HG03025 (cell line): ENCODE results near the gene KIAA1328.
"Not testable (repeated sequence)": the region's sequence is repeated elsewhere in the genome, so short reads cannot be mapped to it uniquely, and the experiment has no call there.

Source experiments
- ATAC-seq: cut with Tn5 transposase; IDR thresholded peaks from one replicate; pipeline ENCODE4 v1.9.1; 2021; ENCODE audit warnings: mild to moderate bottlenecking, moderate library complexity; ENCODE audit not compliant: unreplicated experiment, low FRiP score

KIAA1328 gene

GRCh38 chr18:36873826-36874225 is 44.9 kb downstream of the KIAA1328 start:
- not testable (repeated sequence) for ATAC-seq

- not testable (repeated sequence) for ATAC-seq
Observed at GRCh38 chr18:36879796-36880195, 50.9 kb downstream of the KIAA1328 start.

GRCh38 chr18:36885981-36886380 is 57.1 kb downstream of the KIAA1328 start:
- no peak for ATAC-seq

GRCh38 chr18:36887114-36887513 is 58.2 kb downstream of the KIAA1328 start:
- no peak for ATAC-seq

GRCh38 chr18:36887864-36888263 is 58.9 kb downstream of the KIAA1328 start:
- ATAC-seq, result no peak

- ATAC-seq, result no peak
Observed at GRCh38 chr18:36888778-36889177, 59.9 kb downstream of the KIAA1328 start.

GRCh38 chr18:36889321-36889720 is 60.4 kb downstream of the KIAA1328 start:
- no peak for ATAC-seq

- ATAC-seq, result no peak
Observed at GRCh38 chr18:36889742-36890141, 60.8 kb downstream of the KIAA1328 start.

GRCh38 chr18:36890598-36890997 is 61.7 kb downstream of the KIAA1328 start:
- ATAC-seq, result no peak

- no peak for ATAC-seq
Observed at GRCh38 chr18:36893227-36893626, 64.3 kb downstream of the KIAA1328 start.

GRCh38 chr18:36895606-36896005 is 66.7 kb downstream of the KIAA1328 start:
- no peak for ATAC-seq

- no peak for ATAC-seq
Observed at GRCh38 chr18:36897253-36897652, 68.3 kb downstream of the KIAA1328 start.

GRCh38 chr18:36899289-36899688 is 70.4 kb downstream of the KIAA1328 start:
- no peak for ATAC-seq

GRCh38 chr18:36900466-36900865 is 71.5 kb downstream of the KIAA1328 start:
- ATAC-seq, result no peak

- no peak for ATAC-seq
Observed at GRCh38 chr18:36901277-36901701, 72.4 kb downstream of the KIAA1328 start.

GRCh38 chr18:36903215-36903928 is 74.4 kb downstream of the KIAA1328 start:
- ATAC-seq, result no peak

- ATAC-seq, result no peak
Observed at GRCh38 chr18:36905571-36905970, 76.6 kb downstream of the KIAA1328 start.

- ATAC-seq, result not testable (repeated sequence)
Observed at GRCh38 chr18:36909282-36909681, 80.4 kb downstream of the KIAA1328 start.

GRCh38 chr18:36912887-36913286 is 84.0 kb downstream of the KIAA1328 start:
- ATAC-seq, result no peak

GRCh38 chr18:36917907-36918306 is 89.0 kb downstream of the KIAA1328 start:
- ATAC-seq, result no peak

GRCh38 chr18:36929601-36930000 is 100.7 kb downstream of the KIAA1328 start:
- ATAC-seq, result no peak

- ATAC-seq, result no peak
Observed at GRCh38 chr18:36931106-36931505, 102.2 kb downstream of the KIAA1328 start.

- ATAC-seq, result no peak
Observed at GRCh38 chr18:36933552-36933951, 104.6 kb downstream of the KIAA1328 start.
